Breast epithelium (tissue), 3 donors: ENCODE results near the gene TFB1M.

ENCODE experiments used
- POLR2AphosphoS5 ChIP-seq, 3 donors: sonication (generic); formaldehyde crosslinking; IDR thresholded peaks; one replicate each; pipeline ENCODE4 v1.6.1; 2017; ENCODE audit warnings: antibody characterized with exemption in 3 of 3
- TF ChIP-seq, protein P1 (sequence below), 3 donors: fragments of 450-650 bp; IDR thresholded peaks; one replicate each; pipeline ENCODE4 v1.5.1; 2016 to 2017; ENCODE audit warnings: antibody characterized with exemption in 3 of 3, mild to moderate bottlenecking in 3 of 3, moderate library complexity in 3 of 3

DNA sequence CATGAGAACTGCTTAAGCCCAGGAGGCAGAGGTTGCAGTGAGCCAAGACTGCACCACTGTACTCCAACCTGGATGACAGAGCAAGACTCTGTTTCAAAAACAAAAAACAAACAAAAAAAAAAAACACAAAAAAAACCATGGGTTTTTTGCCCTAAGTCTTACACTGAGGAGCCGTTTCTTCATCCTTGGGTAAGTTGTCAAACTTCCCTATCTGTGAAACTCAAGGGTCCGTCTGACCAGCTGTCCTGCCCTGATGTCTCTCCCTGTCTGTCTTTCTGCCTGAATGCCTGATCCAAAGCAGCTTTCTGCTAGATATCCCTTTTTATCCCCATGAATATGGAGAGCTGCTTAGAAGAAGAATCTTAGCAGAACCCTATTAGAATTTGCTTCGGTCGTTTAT, 91.8 kb downstream of the TFB1M start:
- TF ChIP-seq, protein P1, sequence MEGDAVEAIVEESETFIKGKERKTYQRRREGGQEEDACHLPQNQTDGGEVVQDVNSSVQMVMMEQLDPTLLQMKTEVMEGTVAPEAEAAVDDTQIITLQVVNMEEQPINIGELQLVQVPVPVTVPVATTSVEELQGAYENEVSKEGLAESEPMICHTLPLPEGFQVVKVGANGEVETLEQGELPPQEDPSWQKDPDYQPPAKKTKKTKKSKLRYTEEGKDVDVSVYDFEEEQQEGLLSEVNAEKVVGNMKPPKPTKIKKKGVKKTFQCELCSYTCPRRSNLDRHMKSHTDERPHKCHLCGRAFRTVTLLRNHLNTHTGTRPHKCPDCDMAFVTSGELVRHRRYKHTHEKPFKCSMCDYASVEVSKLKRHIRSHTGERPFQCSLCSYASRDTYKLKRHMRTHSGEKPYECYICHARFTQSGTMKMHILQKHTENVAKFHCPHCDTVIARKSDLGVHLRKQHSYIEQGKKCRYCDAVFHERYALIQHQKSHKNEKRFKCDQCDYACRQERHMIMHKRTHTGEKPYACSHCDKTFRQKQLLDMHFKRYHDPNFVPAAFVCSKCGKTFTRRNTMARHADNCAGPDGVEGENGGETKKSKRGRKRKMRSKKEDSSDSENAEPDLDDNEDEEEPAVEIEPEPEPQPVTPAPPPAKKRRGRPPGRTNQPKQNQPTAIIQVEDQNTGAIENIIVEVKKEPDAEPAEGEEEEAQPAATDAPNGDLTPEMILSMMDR (IDR thresholded peaks at IDR 0.05), result no peak
- TF ChIP-seq POLR2AphosphoS5 (IDR thresholded peaks at IDR 0.05), result no peak
